Measurements from ENCODE around the gene CLC.

Gene CLC

DNA sequence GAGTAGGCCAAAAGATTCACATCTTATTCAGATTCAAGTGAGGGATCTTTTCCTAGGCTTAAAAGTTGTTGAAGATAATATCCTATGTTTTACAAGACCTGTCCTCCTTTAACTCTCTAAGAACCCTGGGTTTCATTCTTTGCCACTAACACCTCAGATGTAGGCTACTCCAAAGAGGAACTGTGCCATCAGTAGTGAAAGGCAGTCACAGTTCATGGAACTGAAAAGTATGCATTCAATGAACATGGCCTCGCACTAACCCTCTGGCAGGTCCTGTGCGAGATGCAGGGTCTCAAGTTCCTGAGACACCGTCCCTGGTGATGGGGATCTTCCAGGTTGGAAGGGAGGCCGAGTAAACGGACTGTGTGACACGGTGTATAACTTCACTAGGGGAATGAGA, 29.2 kb downstream of the CLC start:
- TF ChIP-seq MYC (IDR thresholded peaks at IDR 0.05; ENCODE audit: low read depth, low read length) (no peak), POLR2A (IDR thresholded peaks at IDR 0.05; ENCODE audit: extremely low read depth, insufficient read length) (no peak)
- TF ChIP-seq, protein P1, sequence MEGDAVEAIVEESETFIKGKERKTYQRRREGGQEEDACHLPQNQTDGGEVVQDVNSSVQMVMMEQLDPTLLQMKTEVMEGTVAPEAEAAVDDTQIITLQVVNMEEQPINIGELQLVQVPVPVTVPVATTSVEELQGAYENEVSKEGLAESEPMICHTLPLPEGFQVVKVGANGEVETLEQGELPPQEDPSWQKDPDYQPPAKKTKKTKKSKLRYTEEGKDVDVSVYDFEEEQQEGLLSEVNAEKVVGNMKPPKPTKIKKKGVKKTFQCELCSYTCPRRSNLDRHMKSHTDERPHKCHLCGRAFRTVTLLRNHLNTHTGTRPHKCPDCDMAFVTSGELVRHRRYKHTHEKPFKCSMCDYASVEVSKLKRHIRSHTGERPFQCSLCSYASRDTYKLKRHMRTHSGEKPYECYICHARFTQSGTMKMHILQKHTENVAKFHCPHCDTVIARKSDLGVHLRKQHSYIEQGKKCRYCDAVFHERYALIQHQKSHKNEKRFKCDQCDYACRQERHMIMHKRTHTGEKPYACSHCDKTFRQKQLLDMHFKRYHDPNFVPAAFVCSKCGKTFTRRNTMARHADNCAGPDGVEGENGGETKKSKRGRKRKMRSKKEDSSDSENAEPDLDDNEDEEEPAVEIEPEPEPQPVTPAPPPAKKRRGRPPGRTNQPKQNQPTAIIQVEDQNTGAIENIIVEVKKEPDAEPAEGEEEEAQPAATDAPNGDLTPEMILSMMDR (IDR thresholded peaks at IDR 0.05; ENCODE audit: low read depth, low read length): no peak
- TF ChIP-seq, protein P2, sequence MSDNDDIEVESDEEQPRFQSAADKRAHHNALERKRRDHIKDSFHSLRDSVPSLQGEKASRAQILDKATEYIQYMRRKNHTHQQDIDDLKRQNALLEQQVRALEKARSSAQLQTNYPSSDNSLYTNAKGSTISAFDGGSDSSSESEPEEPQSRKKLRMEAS (IDR thresholded peaks at IDR 0.05; ENCODE audit: low read depth, low read length): no peak
- no peak for DNase-seq (ENCODE audit: low read depth)

DNA sequence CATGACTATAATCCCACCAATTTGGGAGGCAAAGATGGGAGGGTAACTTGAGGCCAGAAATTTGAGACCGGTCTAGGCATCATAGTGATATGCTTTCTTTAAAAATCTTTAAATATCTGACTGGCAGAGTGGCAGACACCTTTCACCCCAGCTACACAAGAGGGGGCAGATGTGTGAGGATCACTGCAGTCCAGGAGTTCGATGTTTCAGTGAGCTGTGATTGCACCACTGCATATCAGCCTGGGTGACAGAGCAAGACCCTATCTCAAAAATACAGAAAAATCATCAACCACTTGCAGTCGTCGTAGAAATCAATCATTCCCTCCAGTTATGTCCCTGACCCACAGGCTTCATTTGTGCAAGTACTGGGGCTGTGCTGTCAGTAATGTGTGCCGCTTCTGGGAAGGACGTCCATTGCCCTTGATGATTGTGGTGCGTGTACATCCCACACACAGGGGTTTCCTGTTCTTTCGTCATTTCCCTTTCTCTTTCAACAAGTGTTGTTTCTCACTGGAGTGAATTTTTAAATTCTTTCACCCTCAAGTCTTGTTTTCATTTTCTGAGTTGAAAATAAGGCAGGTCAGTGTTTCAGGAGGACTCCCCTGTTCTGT, 32.1 kb downstream of the CLC start:
- H3K4me3 ChIP-seq (ENCODE audit: low read depth, low read length): no peak overlapping the region
- no peak for TF ChIP-seq POLR2A (IDR thresholded peaks at IDR 0.05; ENCODE audit: extremely low read depth, insufficient read length)
- no peak for TF ChIP-seq MYC (IDR thresholded peaks at IDR 0.05; ENCODE audit: low read depth, low read length)
- TF ChIP-seq, protein P1 (IDR thresholded peaks at IDR 0.05; ENCODE audit: low read depth, low read length): no peak
- TF ChIP-seq, protein P2 (IDR thresholded peaks at IDR 0.05; ENCODE audit: low read depth, low read length): no peak
- DNase-seq (ENCODE audit: low read depth): peak; percentile 42

More for the DNA sequence above, 29.2 kb downstream of the CLC start:
- H3K4me3 ChIP-seq (ENCODE audit: low read depth, low read length): no peak overlapping the region

DNA sequence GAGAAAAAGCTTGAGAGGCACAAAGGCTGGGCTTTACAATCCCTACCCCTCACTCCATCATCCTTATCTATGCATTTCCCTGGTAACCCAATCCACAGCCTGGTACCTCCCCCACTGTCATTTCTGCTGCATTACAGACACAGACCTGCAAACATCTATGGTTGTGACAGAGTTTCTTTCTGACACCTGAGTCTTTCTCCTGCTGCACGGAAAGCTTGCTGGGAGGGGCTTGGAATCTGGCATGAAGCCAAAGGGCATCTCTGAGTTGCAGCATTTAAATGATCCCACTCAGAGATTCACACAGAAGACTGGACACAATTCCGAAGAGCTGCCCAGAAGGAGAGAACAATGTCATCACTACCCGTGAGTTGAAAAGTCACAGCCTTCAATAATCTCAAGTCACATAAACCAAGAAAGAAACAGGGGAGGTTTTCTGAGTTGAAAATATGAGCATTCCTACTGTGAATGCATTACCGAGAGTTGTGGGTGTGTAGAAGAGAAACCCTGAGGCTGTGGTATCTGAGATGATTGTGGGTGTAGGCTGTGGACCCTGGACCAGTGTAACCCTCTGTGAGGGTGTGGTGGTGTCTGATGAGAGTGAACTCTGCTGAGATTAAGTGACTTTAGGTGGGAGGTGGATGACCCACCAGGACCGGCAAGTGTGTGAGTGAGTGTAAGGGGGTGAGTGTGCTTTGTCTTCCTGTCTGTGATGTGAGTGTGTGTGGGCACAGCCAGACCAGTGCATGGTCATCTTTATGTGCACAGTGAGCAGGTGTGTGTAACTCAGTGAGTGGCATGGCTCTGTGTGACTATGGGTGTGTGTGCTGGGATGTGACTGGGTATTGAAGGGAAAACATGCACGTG, 33.4 kb downstream of the CLC start, which contains the start of gene LGALS14:
LGALS14 (plus strand) TSS at position 301 of the 864 bp plus-strand sequence; CDS start at position 349, 48 bp downstream.
- no peak for DNase-seq (ENCODE audit: low read depth)
- TF ChIP-seq, protein P1 (IDR thresholded peaks at IDR 0.05; ENCODE audit: low read depth, low read length): no peak
- TF ChIP-seq MYC (IDR thresholded peaks at IDR 0.05; ENCODE audit: low read depth, low read length) (no peak), POLR2A (IDR thresholded peaks at IDR 0.05; ENCODE audit: extremely low read depth, insufficient read length) (no peak)
- TF ChIP-seq, protein P2 (IDR thresholded peaks at IDR 0.05; ENCODE audit: low read depth, low read length): no peak
- H3K4me3 ChIP-seq (ENCODE audit: low read depth, low read length): no peak within 1 kb of the TSS

DNA sequence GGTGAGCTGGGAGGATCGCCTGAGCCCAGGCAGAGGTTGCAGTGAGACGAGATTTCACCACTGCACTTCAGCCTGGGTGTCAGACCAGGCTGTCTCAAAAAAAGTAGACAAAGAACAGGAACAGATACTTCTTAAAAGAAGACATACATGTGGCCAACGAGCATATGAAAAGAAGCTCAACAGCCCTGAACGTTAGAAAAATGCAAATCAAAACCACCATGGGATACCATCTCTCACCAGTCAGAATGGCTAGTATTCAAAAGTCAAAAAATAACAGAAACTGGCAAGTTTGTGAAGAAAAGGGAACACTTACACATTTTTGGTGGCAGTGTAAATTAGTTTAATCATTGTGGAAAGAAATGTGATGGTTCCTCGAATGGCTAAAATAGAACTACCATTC, 36.5 kb downstream of the CLC start:
- no peak overlapping the region for H3K4me3 ChIP-seq (ENCODE audit: low read depth, low read length)
- TF ChIP-seq MYC (IDR thresholded peaks at IDR 0.05; ENCODE audit: low read depth, low read length) (no peak), POLR2A (IDR thresholded peaks at IDR 0.05; ENCODE audit: extremely low read depth, insufficient read length) (no peak)
- TF ChIP-seq, protein P2 (IDR thresholded peaks at IDR 0.05; ENCODE audit: low read depth, low read length): no peak
- TF ChIP-seq, protein P1 (IDR thresholded peaks at IDR 0.05; ENCODE audit: low read depth, low read length): no peak
- DNase-seq (ENCODE audit: low read depth): no peak

DNA sequence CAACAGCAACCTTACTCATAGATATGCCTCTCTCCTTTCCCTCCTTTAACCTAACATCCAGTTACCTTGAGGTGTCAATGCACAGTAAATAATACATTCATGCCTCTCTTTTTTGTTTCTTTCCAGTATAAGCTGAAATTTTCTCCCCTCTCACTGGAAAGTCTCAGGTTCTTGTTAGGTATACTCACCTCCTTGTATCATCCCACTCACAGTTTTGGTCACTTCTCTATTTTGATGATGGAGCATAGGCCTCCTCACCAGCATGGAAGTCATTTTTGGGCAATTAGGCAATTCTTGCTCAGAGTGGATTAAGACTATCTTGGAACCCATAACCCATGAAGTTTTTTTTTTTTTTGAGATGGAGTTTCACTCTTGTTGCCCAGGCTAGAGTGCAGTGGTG, 39.3 kb downstream of the CLC start:
- H3K4me3 ChIP-seq (ENCODE audit: low read depth, low read length): no peak overlapping the region
- TF ChIP-seq MYC (IDR thresholded peaks at IDR 0.05; ENCODE audit: low read depth, low read length): no peak
- TF ChIP-seq, protein P1 (IDR thresholded peaks at IDR 0.05; ENCODE audit: low read depth, low read length): no peak
- TF ChIP-seq POLR2A (IDR thresholded peaks at IDR 0.05; ENCODE audit: extremely low read depth, insufficient read length): no peak
- TF ChIP-seq, protein P2 (IDR thresholded peaks at IDR 0.05; ENCODE audit: low read depth, low read length): no peak
- DNase-seq (ENCODE audit: low read depth): no peak

Measured in NB4 (cell line).